Activated T-cell treated with anti-CD3 and anti-CD28 coated beads for 48 hours (primary cell): ENCODE data around the gene NID1.
"Not testable (repeated sequence)": the region's sequence is repeated elsewhere in the genome, so short reads cannot be mapped to it uniquely, and the experiment has no call there.

Experiments
- DNase-seq: peaks from one replicate; pipeline ENCODE4 v3.0.0-alpha.2; 2020; ENCODE audit warnings: low read depth

The NID1 gene

GRCh38 chr1:235996048-235996785 lies 68.7 kb downstream of the NID1 start:
- no peak for DNase-seq

- DNase-seq: no peak
Measured at GRCh38 chr1:235995511-235995910, 69.4 kb downstream of the NID1 start.

- no peak for DNase-seq
Measured at GRCh38 chr1:235993652-235994051, 71.2 kb downstream of the NID1 start.

GRCh38 chr1:235992868-235993267 lies 72.0 kb downstream of the NID1 start:
- DNase-seq: no peak

- no peak for DNase-seq
Measured at GRCh38 chr1:235992346-235992745, 72.5 kb downstream of the NID1 start.

- no peak for DNase-seq
Measured at GRCh38 chr1:235990330-235990795, 74.5 kb downstream of the NID1 start.

GRCh38 chr1:235989105-235989504 lies 75.8 kb downstream of the NID1 start:
- no peak for DNase-seq

GRCh38 chr1:235986869-235987268 lies 78.0 kb downstream of the NID1 start:
- DNase-seq: no peak

GRCh38 chr1:235984041-235984825 lies 80.7 kb downstream of the NID1 start:
- DNase-seq: no peak

- DNase-seq: no peak
Measured at GRCh38 chr1:235980976-235981375, 83.9 kb downstream of the NID1 start.

- no peak for DNase-seq
Measured at GRCh38 chr1:235979716-235980333, 85.1 kb downstream of the NID1 start.

- DNase-seq: no peak
Measured at GRCh38 chr1:235979176-235979575, 85.7 kb downstream of the NID1 start.

- no peak for DNase-seq
Measured at GRCh38 chr1:235976490-235976889, 88.4 kb downstream of the NID1 start.

GRCh38 chr1:235974616-235975015 lies 90.3 kb downstream of the NID1 start:
- no peak for DNase-seq

- not testable (repeated sequence) for DNase-seq
Measured at GRCh38 chr1:235972691-235973090, 92.2 kb downstream of the NID1 start.

GRCh38 chr1:235972311-235972689 lies 92.6 kb downstream of the NID1 start:
- DNase-seq: no peak

GRCh38 chr1:235971571-235972310 lies 93.1 kb downstream of the NID1 start:
- DNase-seq: peak; percentile 85

- DNase-seq: no peak
Measured at GRCh38 chr1:235971020-235971419, 93.9 kb downstream of the NID1 start.

GRCh38 chr1:235968831-235969230 lies 96.1 kb downstream of the NID1 start:
- DNase-seq: no peak

GRCh38 chr1:235966134-235966533 lies 98.8 kb downstream of the NID1 start:
- not testable (repeated sequence) for DNase-seq

- DNase-seq: no peak
Measured at GRCh38 chr1:235960809-235961208, 104.1 kb downstream of the NID1 start.

GRCh38 chr1:235958021-235958420 lies 106.9 kb downstream of the NID1 start:
- DNase-seq: no peak
